ENCODE results near the gene LRRC28. TPM values are rescaled to one million over a fixed set of nuclear protein-coding genes. Genes with fewer than 3 reads are reported as not detected.

LRRC28 gene
- total RNA-seq, 2 experiments from 2014 or later: 12.5 to 14.4 TPM

DNA sequence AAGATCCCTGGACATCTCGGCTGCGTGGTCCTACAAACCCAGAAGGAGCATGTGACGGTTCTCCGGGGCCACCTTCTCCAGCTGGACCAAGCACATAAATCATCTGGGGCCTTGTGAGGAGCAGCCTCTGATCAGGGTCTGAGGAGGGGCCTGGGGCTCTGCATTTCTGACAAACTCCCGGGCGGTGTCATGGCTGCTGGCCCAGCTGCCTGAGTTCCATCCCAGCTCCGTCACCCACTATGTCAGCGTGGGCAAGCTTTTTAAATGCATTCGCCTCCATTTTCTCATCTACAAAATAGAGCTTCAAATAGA lies 188.2 kb downstream of the LRRC28 start:
- no peaks in the 10 kb centered on the region for H3K36me3 Mint-ChIP-seq (ENCODE audit: low read depth)
- Histone ChIP-seq H3K4me1 (ENCODE audit: insufficient read depth, low read length) (peaks cover 58% of the 10 kb centered on the region), H3K27me3 (ENCODE audit: control insufficient read depth in 1 of 2, insufficient read depth in 2 of 2, low read length in 2 of 2) (no peaks in the 10 kb centered on the region), H3K36me3 (ENCODE audit: insufficient read depth, low read length) (no peaks in the 10 kb centered on the region), H3K27ac (ENCODE audit: low read depth in 1 of 2, low read length in 2 of 2) (no peak overlapping the region), H3K4me3 (ENCODE audit: low read length) (no peak overlapping the region), H3K9me3 (ENCODE audit: control insufficient read depth in 1 of 2, insufficient read depth in 1 of 2, low read length in 2 of 2) (no peaks in the 10 kb centered on the region)
- POLR2A ChIA-PET: interaction anchor here (0.6 kb wide), 1 partner anchor 152 kb away, joined by 3 read pairs; no protein-coding TSS in a partner anchor
- TF ChIP-seq, protein P1, sequence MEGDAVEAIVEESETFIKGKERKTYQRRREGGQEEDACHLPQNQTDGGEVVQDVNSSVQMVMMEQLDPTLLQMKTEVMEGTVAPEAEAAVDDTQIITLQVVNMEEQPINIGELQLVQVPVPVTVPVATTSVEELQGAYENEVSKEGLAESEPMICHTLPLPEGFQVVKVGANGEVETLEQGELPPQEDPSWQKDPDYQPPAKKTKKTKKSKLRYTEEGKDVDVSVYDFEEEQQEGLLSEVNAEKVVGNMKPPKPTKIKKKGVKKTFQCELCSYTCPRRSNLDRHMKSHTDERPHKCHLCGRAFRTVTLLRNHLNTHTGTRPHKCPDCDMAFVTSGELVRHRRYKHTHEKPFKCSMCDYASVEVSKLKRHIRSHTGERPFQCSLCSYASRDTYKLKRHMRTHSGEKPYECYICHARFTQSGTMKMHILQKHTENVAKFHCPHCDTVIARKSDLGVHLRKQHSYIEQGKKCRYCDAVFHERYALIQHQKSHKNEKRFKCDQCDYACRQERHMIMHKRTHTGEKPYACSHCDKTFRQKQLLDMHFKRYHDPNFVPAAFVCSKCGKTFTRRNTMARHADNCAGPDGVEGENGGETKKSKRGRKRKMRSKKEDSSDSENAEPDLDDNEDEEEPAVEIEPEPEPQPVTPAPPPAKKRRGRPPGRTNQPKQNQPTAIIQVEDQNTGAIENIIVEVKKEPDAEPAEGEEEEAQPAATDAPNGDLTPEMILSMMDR (IDR thresholded peaks at IDR 0.05): no peak
- no peak overlapping the region for H3K4me3 Mint-ChIP-seq
- intact Hi-C loops (cut with DNase I, micrococcal nuclease): no loop called here
- H3K27ac Mint-ChIP-seq: peak overlapping the region; percentile 15
- DNase-seq (peak in 1 of 14 experiments; percentile 20), ATAC-seq (ENCODE audit: poor library complexity) (no peak)
- no peaks in the 10 kb centered on the region for H3K27me3 Mint-ChIP-seq
- no peaks in the 10 kb centered on the region for H3K9me3 Mint-ChIP-seq
- peaks cover 68% of the 10 kb centered on the region for H3K4me1 Mint-ChIP-seq (ENCODE audit: low read depth)
- CTCF ChIA-PET: no interaction called here

DNA sequence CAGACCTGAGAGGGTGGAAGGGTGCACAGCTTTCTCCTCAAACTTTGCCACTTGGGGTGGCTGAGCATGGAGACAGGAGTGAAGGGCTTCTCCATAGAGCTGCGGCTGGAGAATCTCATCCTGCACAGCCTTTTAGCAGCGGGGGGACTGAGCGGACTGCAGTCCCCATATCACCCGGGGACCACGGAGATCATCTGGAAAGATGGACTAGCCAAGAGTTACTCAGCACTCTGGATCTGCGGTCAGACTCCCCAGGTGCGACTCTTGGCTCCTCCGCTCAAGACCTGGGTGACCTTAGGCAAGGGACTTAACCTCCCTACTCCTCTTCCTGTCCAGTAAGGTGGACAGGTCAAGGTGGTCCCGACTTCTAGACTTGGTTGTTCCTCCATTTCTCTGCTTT lies 188.7 kb downstream of the LRRC28 start:
- Histone ChIP-seq H3K27me3 (ENCODE audit: control insufficient read depth in 1 of 2, insufficient read depth in 2 of 2, low read length in 2 of 2) (no peaks in the 10 kb centered on the region), H3K9me3 (ENCODE audit: control insufficient read depth in 1 of 2, insufficient read depth in 1 of 2, low read length in 2 of 2) (no peaks in the 10 kb centered on the region), H3K4me3 (ENCODE audit: low read length) (no peak overlapping the region), H3K4me1 (ENCODE audit: insufficient read depth, low read length) (peaks cover 58% of the 10 kb centered on the region), H3K36me3 (ENCODE audit: insufficient read depth, low read length) (no peaks in the 10 kb centered on the region), H3K27ac (ENCODE audit: low read depth in 1 of 2, low read length in 2 of 2) (no peak overlapping the region)
- intact Hi-C loops (cut with DNase I, micrococcal nuclease): no loop called here
- Mint-ChIP-seq H3K4me3 (no peak overlapping the region), H3K4me1 (ENCODE audit: low read depth) (peaks cover 71% of the 10 kb centered on the region), H3K27ac (peak overlapping the region; percentile 15), H3K27me3 (no peaks in the 10 kb centered on the region), H3K9me3 (no peaks in the 10 kb centered on the region), H3K36me3 (ENCODE audit: low read depth) (no peaks in the 10 kb centered on the region)
- ATAC-seq (ENCODE audit: poor library complexity) (no peak), DNase-seq (peak in 1 of 14 experiments; percentile 23)
- TF ChIP-seq, protein P1 (IDR thresholded peaks at IDR 0.05): no peak
- ChIA-PET POLR2A (interaction anchor here (0.6 kb wide), 1 partner anchor 152 kb away, joined by 3 read pairs; no protein-coding TSS in a partner anchor), CTCF (no interaction called here)

Other genes with a start within 250 kb of the LRRC28 start
- gene PGPEP1L, start 243.7 kb upstream of the LRRC28 start, total RNA-seq: not detected
- gene SYNM, start 146.4 kb upstream of the LRRC28 start, total RNA-seq: under 1 TPM; 0.11 TPM
- under 1 TPM; 0.19 to 0.81 TPM for gene TTC23, start 1.9 kb upstream of the LRRC28 start, total RNA-seq